ENCODE measurements around the gene SF3B4.
"Not testable (repeated sequence)": the region's sequence is repeated elsewhere in the genome, so short reads cannot be mapped to it uniquely, and the experiment has no call there.

The SF3B4 gene

GRCh38 chr1:149931212-149931790 lies 3.7 kb upstream of the SF3B4 start:
- no peak for DNase-seq

GRCh38 chr1:149929856-149930255 lies 2.3 kb upstream of the SF3B4 start:
- no peak for DNase-seq

- DNase-seq = no peak
These were observed 760 bp upstream of the SF3B4 start for GRCh38 chr1:149928401-149928724.

GRCh38 chr1:149927056-149927562 lies 494 bp downstream of the SF3B4 start:
- no peak for DNase-seq

GRCh38 chr1:149926296-149926695 lies 1.3 kb downstream of the SF3B4 start:
- DNase-seq = no peak

- no peak for DNase-seq
These were observed 1.9 kb downstream of the SF3B4 start for GRCh38 chr1:149925751-149926150.

GRCh38 chr1:149925345-149925744 lies 2.3 kb downstream of the SF3B4 start:
- no peak for DNase-seq

- DNase-seq = no peak
These were observed 4.0 kb downstream of the SF3B4 start for GRCh38 chr1:149923626-149924025.

- DNase-seq = peak; percentile 44
These were observed 9.9 kb downstream of the SF3B4 start, which contains the start of gene SV2A for GRCh38 chr1:149917571-149918144. SV2A (minus strand) TSS chr1:149917844; CDS start chr1:149913840, 4,004 bp downstream.

GRCh38 chr1:149916898-149917252 lies 10.7 kb downstream of the SF3B4 start:
- DNase-seq = no peak

GRCh38 chr1:149916193-149916897 lies 11.3 kb downstream of the SF3B4 start:
- DNase-seq = no peak

- no peak for DNase-seq
These were observed 12.0 kb downstream of the SF3B4 start for GRCh38 chr1:149915429-149916192.

- no peak for DNase-seq
These were observed 13.1 kb downstream of the SF3B4 start for GRCh38 chr1:149914545-149914944.

- DNase-seq = no peak
These were observed 21.0 kb downstream of the SF3B4 start for GRCh38 chr1:149906570-149907075.

- no peak for DNase-seq
These were observed 23.6 kb downstream of the SF3B4 start for GRCh38 chr1:149903836-149904491.

GRCh38 chr1:149899460-149900284 lies 27.9 kb downstream of the SF3B4 start, which contains the start of gene BOLA1:
BOLA1 (plus strand) TSS chr1:149899568; CDS start chr1:149900060, 492 bp downstream.
- peak; percentile 87 for DNase-seq

GRCh38 chr1:149896575-149896974 lies 31.0 kb downstream of the SF3B4 start:
- no peak for DNase-seq

GRCh38 chr1:149888999-149889289 lies 38.7 kb downstream of the SF3B4 start:
- DNase-seq = peak; percentile 36

GRCh38 chr1:149888247-149888998 lies 39.2 kb downstream of the SF3B4 start:
- DNase-seq = peak; percentile 80

- DNase-seq = peak; percentile 91
These were observed 40.0 kb downstream of the SF3B4 start for GRCh38 chr1:149887456-149888246.

- not testable (repeated sequence) for DNase-seq
These were observed 40.5 kb downstream of the SF3B4 start for GRCh38 chr1:149887196-149887455.
